GM12878 (cell line): Measurements from ENCODE around the gene TCERG1L. TPM values are rescaled to one million over a fixed set of nuclear protein-coding genes. Genes with fewer than 3 reads are reported as not detected.

Experiments
- ATAC-seq: fragments of 200-7000 bp; cut with Tn5 transposase; 3 replicates; pipeline ENCODE4 v1.9.1; 2020; ENCODE audit warnings: mild to moderate bottlenecking, moderate library complexity
- BruUV-seq: library from RNA; stranded (reverse); fragments of 400-500 nt; replicated peaks from 2 replicates; lab custom pipeline; 2021; lab: Mats Ljungman, UMichigan
- CTCF ChIA-PET: fragments of 300-600 bp; sonication (Branson Sonifier 250); formaldehyde crosslinking; extraction: SDS; loops from one replicate; lab custom pipeline; 2021; ENCODE audit warnings: inconsistent platforms; lab: Yijun Ruan, JAX
- POLR2A ChIA-PET: fragments of 350-600 bp; formaldehyde crosslinking; extraction: SDS; loops from one replicate; lab custom pipeline; 2021; ENCODE audit warnings: inconsistent platforms; lab: Charles Lee
- RAD21 ChIA-PET: fragments of 300-600 bp; sonication (Branson Sonifier 250); formaldehyde crosslinking; loops from one replicate; lab custom pipeline; 2023; ENCODE audit warnings: antibody characterized with exemption; ENCODE audit not compliant: unreplicated experiment; lab: Charles Lee
- SMC1A ChIA-PET: fragments of 300-600 bp; sonication (Branson Sonifier 250); formaldehyde crosslinking; loops from one replicate; lab custom pipeline; 2023; ENCODE audit not compliant: unreplicated experiment, uncharacterized antibody; lab: Charles Lee
- DNase-seq: peaks from one replicate; pipeline ENCODE4 v3.0.0-alpha.2; 2011; ENCODE audit warnings: low read depth, low spot score
- FAIRE-seq: peaks from 3 replicates; lab custom pipeline; 2011; peaks lifted over from hg19 to GRCh38; lab: Jason Lieb, UNC
- H2AFZ ChIP-seq: 2 replicates; pipeline ENCODE4 v1.6.0; 2011; ENCODE audit warnings: low read depth, low read length, control low read depth; ENCODE audit not compliant: control insufficient read depth
- H3K27ac ChIP-seq: 2 replicates; pipeline ENCODE4 v1.5.1; 2011; ENCODE audit warnings: control low read depth; ENCODE audit not compliant: control insufficient read depth, insufficient read depth
- H3K27me3 ChIP-seq, 2 experiments: replicated peaks in 1 of 2; 2 replicates each; pipeline versions ENCODE4 v1.6.0 to v1.6.1; 2011; ENCODE audit warnings: low read length in 1 of 2; ENCODE audit not compliant: control insufficient read depth in 2 of 2, insufficient read depth in 2 of 2
- H3K36me3 ChIP-seq, 2 experiments: 2 replicates each; pipeline ENCODE4 v1.5.1; 2011; ENCODE audit warnings: low read length in 1 of 2; ENCODE audit not compliant: control insufficient read depth in 2 of 2, insufficient read depth in 2 of 2
- H3K4me1 ChIP-seq: 2 replicates; pipeline ENCODE4 v1.6.1; 2011; ENCODE audit warnings: mild to moderate bottlenecking, low read length, moderate library complexity, mixed read lengths; ENCODE audit not compliant: control insufficient read depth, insufficient read depth
- H3K4me2 ChIP-seq: 2 replicates; pipeline ENCODE4 v1.6.0; 2011; ENCODE audit warnings: control low read depth; ENCODE audit not compliant: control insufficient read depth, insufficient read depth
- H3K4me3 ChIP-seq: fragments of 200-600 bp; sonication (generic); 2 replicates; pipeline ENCODE4 v1.5.1; 2016
- H3K79me2 ChIP-seq: 2 replicates; pipeline ENCODE4 v1.6.0; 2011; ENCODE audit warnings: low read length; ENCODE audit not compliant: control insufficient read depth, insufficient read depth
- H3K9ac ChIP-seq: 2 replicates; pipeline ENCODE4 v1.8.0; 2011; ENCODE audit warnings: low read length, control low read depth, mixed read lengths; ENCODE audit not compliant: control insufficient read depth, insufficient read depth
- H3K9me3 ChIP-seq: replicated peaks from 3 replicates; pipeline ENCODE4 v1.5.1; 2011; ENCODE audit warnings: mild to moderate bottlenecking, low read length; ENCODE audit not compliant: control insufficient read depth, insufficient read depth
- H4K20me1 ChIP-seq: 2 replicates; pipeline ENCODE4 v1.6.0; 2011; ENCODE audit not compliant: control insufficient read depth, insufficient read depth
- ASH2L ChIP-seq: fragments of 300-600, 200-600 bp; sonication (generic); IDR thresholded peaks from 2 replicates; pipeline ENCODE4 v1.6.1; 2017; ENCODE audit warnings: low read depth, mild to moderate bottlenecking, borderline replicate concordance
- CBFB ChIP-seq: IDR thresholded peaks from 2 replicates; pipeline ENCODE4 v1.6.1; 2016; ENCODE audit warnings: antibody characterized with exemption, low read depth
- IKZF1 ChIP-seq: fragments of 450-650 bp; conservative IDR thresholded peaks from 2 replicates; pipeline ENCODE4 v1.6.1; 2017; ENCODE audit warnings: antibody characterized with exemption, mild to moderate bottlenecking
- NR2F1 ChIP-seq: fragments of 450-650 bp; conservative IDR thresholded peaks from 2 replicates; pipeline ENCODE4 v1.6.1; 2017; ENCODE audit warnings: mild to moderate bottlenecking
- PML ChIP-seq: IDR thresholded peaks from 2 replicates; pipeline ENCODE4 v1.6.1; 2012; ENCODE audit warnings: low read length, inconsistent platforms
- SIN3A ChIP-seq: IDR thresholded peaks from 2 replicates; pipeline ENCODE4 v1.6.1; 2012; ENCODE audit warnings: low read depth, low read length, improper control_type of control experiment
- SMAD1 ChIP-seq: fragments of 450-650 bp; IDR thresholded peaks from 2 replicates; pipeline ENCODE4 v1.6.1; 2018; ENCODE audit warnings: mild to moderate bottlenecking, low read depth; ENCODE audit not compliant: partially characterized antibody
- WGBS: methylation state at CpG from one replicate; pipeline ENCODE4 v1.1.6; 2016; ENCODE audit warnings: low lambda C conversion rate; ENCODE audit not compliant: insufficient replicate concordance, insufficient coverage; ENCODE audit errors: missing lambda C conversion rate; 5-methylcytosine and 5-hydroxymethylcytosine counted together
- in situ Hi-C: fragments of 300-500 bp; cut with MboI; formaldehyde crosslinking; loops from 9 replicates; pipeline ENCODE4 v1.14.3; 2018; ENCODE audit warnings: mixed read lengths
- intact Hi-C: fragments of 100-400 bp; cut with micrococcal nuclease; formaldehyde crosslinking; loops from one replicate; pipeline ENCODE4 v1.14.2; 2022; ENCODE audit not compliant: unreplicated experiment
- polyA plus RNA-seq, 11 experiments: library from polyadenylated mRNA; depleted of rRNA in 4 of 11; unstranded in 6 of 11; stranded (reverse) in 5 of 11; fragments of >200 nt; fragmentation: Nextera tagmentation in 4 of 11; fragmentation: Illumina TruSeq in 1 of 11; extraction: Ambion mirVana in 4 of 11; extraction: Trizol in 1 of 11; gene quantifications; 1 replicate in 1 of 11; 2 replicates in 10 of 11; pipeline versions ENCODE4 v1.2.1 to v1.2.3, GENCODE V29; 2011 to 2016; ENCODE audit warnings: inconsistent platforms in 2 of 11, missing spikeins in 2 of 11, low read depth in 1 of 11
- total RNA-seq, 4 experiments: library from RNA; depleted of rRNA in 3 of 4; stranded (reverse); fragments of >200 nt in 3 of 4; fragmentation: Illumina TruSeq in 1 of 4; extraction: Trizol in 1 of 4; gene quantifications; 2 replicates each; pipeline versions ENCODE4 v1.2.1 to v1.2.3, GENCODE V29; 2013 to 2021
- TF ChIP-seq, protein P1 (sequence below): fragments of 450-650 bp; formaldehyde crosslinking; IDR thresholded peaks from 2 replicates; pipeline ENCODE4 v1.4.0; 2020; ENCODE audit warnings: mild to moderate bottlenecking, moderate library complexity
- TF ChIP-seq, protein P2 (sequence below): fragments of 450-650 bp; IDR thresholded peaks from 2 replicates; pipeline ENCODE4 v1.6.1; 2016; ENCODE audit warnings: mild to moderate bottlenecking, moderate library complexity, borderline replicate concordance
- TF ChIP-seq, protein P3 (sequence below): fragments of 450-650 bp; IDR thresholded peaks from 2 replicates; pipeline ENCODE4 v1.6.1; 2016; ENCODE audit warnings: mild to moderate bottlenecking

The TCERG1L gene
- total and polyA plus RNA-seq, 10 of the 15 experiments (the other 5 are each of a cell fraction or from before 2014, with no cell fraction given), result not detected

DNA sequence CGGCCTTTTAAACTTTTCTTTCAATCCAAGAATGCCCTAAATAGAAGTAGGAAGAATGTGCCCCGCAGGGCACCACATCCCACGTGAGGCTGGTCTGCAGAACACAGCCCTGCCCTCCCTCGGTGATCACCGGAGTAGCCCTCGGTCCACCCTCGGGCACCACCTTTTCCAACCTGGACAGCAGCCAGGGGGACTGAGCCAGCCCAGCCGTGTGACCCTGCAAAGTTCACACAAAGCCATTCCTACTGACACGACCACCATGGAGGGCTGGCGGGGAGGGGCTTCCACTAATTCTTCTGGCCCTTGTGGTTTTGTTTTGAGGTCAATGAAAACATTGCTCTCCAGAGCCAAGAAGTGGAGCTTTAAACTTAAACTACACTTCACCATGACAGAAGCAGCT is 132.2 kb downstream of the TCERG1L start:
- SMC1A ChIA-PET, result no interaction called here
- Histone ChIP-seq H3K27me3 (no peaks in the 10 kb centered on the region), H3K79me2 (no peaks in the 10 kb centered on the region), H3K27ac (no peak overlapping the region), H2AFZ (no peak overlapping the region), H3K9ac (no peak overlapping the region), H4K20me1 (no peaks in the 10 kb centered on the region), H3K4me2 (no peak overlapping the region), H3K36me3 (no peaks in the 10 kb centered on the region), H3K4me1 (no peaks in the 10 kb centered on the region), H3K4me3 (no peak overlapping the region), H3K9me3 (peaks cover 5% of the 10 kb centered on the region; the same call in 2 of the 3 replicates)
- intact Hi-C loops, result no loop called here
- in situ Hi-C loops, result no loop called here
- POLR2A ChIA-PET, result no interaction called here
- TF ChIP-seq PML (no peak), ASH2L (no peak), SIN3A (no peak), SMAD1 (no peak), IKZF1 (no peak), NR2F1 (no peak), CBFB (no peak)
- TF ChIP-seq, protein P1, sequence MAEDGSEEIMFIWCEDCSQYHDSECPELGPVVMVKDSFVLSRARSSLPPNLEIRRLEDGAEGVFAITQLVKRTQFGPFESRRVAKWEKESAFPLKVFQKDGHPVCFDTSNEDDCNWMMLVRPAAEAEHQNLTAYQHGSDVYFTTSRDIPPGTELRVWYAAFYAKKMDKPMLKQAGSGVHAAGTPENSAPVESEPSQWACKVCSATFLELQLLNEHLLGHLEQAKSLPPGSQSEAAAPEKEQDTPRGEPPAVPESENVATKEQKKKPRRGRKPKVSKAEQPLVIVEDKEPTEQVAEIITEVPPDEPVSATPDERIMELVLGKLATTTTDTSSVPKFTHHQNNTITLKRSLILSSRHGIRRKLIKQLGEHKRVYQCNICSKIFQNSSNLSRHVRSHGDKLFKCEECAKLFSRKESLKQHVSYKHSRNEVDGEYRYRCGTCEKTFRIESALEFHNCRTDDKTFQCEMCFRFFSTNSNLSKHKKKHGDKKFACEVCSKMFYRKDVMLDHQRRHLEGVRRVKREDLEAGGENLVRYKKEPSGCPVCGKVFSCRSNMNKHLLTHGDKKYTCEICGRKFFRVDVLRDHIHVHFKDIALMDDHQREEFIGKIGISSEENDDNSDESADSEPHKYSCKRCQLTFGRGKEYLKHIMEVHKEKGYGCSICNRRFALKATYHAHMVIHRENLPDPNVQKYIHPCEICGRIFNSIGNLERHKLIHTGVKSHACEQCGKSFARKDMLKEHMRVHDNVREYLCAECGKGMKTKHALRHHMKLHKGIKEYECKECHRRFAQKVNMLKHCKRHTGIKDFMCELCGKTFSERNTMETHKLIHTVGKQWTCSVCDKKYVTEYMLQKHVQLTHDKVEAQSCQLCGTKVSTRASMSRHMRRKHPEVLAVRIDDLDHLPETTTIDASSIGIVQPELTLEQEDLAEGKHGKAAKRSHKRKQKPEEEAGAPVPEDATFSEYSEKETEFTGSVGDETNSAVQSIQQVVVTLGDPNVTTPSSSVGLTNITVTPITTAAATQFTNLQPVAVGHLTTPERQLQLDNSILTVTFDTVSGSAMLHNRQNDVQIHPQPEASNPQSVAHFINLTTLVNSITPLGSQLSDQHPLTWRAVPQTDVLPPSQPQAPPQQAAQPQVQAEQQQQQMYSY (CRISPR knock-in tag), result no peak
- TF ChIP-seq, protein P2, sequence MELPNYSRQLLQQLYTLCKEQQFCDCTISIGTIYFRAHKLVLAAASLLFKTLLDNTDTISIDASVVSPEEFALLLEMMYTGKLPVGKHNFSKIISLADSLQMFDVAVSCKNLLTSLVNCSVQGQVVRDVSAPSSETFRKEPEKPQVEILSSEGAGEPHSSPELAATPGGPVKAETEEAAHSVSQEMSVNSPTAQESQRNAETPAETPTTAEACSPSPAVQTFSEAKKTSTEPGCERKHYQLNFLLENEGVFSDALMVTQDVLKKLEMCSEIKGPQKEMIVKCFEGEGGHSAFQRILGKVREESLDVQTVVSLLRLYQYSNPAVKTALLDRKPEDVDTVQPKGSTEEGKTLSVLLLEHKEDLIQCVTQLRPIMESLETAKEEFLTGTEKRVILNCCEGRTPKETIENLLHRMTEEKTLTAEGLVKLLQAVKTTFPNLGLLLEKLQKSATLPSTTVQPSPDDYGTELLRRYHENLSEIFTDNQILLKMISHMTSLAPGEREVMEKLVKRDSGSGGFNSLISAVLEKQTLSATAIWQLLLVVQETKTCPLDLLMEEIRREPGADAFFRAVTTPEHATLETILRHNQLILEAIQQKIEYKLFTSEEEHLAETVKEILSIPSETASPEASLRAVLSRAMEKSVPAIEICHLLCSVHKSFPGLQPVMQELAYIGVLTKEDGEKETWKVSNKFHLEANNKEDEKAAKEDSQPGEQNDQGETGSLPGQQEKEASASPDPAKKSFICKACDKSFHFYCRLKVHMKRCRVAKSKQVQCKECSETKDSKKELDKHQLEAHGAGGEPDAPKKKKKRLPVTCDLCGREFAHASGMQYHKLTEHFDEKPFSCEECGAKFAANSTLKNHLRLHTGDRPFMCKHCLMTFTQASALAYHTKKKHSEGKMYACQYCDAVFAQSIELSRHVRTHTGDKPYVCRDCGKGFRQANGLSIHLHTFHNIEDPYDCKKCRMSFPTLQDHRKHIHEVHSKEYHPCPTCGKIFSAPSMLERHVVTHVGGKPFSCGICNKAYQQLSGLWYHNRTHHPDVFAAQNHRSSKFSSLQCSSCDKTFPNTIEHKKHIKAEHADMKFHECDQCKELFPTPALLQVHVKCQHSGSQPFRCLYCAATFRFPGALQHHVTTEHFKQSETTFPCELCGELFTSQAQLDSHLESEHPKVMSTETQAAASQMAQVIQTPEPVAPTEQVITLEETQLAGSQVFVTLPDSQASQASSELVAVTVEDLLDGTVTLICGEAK, result no peak
- TF ChIP-seq, protein P3, sequence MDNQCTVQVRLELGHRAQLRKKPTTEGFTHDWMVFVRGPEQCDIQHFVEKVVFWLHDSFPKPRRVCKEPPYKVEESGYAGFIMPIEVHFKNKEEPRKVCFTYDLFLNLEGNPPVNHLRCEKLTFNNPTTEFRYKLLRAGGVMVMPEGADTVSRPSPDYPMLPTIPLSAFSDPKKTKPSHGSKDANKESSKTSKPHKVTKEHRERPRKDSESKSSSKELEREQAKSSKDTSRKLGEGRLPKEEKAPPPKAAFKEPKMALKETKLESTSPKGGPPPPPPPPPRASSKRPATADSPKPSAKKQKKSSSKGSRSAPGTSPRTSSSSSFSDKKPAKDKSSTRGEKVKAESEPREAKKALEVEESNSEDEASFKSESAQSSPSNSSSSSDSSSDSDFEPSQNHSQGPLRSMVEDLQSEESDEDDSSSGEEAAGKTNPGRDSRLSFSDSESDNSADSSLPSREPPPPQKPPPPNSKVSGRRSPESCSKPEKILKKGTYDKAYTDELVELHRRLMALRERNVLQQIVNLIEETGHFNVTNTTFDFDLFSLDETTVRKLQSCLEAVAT, result no peak
- no TSS peak for BruUV-seq
- DNase-seq (no peak), ATAC-seq (no peak), FAIRE-seq (no peak)
- CTCF ChIA-PET, result no interaction called here
- RAD21 ChIA-PET, result no interaction called here
- 48% methylated on average over 10 of the region's 10 CpGs for WGBS
